ENCODE results near the gene GAPVD1.

Gene GAPVD1

GRCh38 chr9:125416517-125416916, 154.9 kb downstream of the GAPVD1 start:
- TF ChIP-seq FOXA1 (IDR thresholded peaks at IDR 0.05) = no peak
- CTCF ChIA-PET = no interaction called here
- POLR2A ChIA-PET = no interaction called here
- no peak for DNase-seq (ENCODE audit: extremely low spot score)

Data from HEK293T (cell line).